Neuronal stem cell (in vitro differentiated cells): Measurements from ENCODE around the gene DCDC2C.
A peak's percentile ranks its signal among the peaks of the same experiment; 100 is the strongest.

ENCODE experiments used
- DNase-seq: peaks from one replicate; pipeline ENCODE4 v3.0.0-alpha.2; 2013; ENCODE audit warnings: low spot score
- H2AFZ ChIP-seq: one replicate; pipeline ENCODE4 v1.6.1; 2013; ENCODE audit warnings: mild to moderate bottlenecking, low read length, inconsistent platforms
- H2AK5ac ChIP-seq: 2 replicates; pipeline ENCODE4 v1.6.1; 2013; ENCODE audit warnings: low read depth, mild to moderate bottlenecking, inconsistent platforms, low read length, moderate library complexity, mixed read lengths
- H2BK120ac ChIP-seq: 2 replicates; pipeline ENCODE4 v1.6.1; 2013; ENCODE audit warnings: low read depth, mild to moderate bottlenecking, inconsistent platforms, low read length, moderate library complexity, mixed read lengths
- H2BK12ac ChIP-seq: one replicate; pipeline ENCODE4 v1.6.1; 2013; ENCODE audit warnings: low read length, inconsistent platforms
- H2BK15ac ChIP-seq: 2 replicates; pipeline ENCODE4 v1.6.1; 2013; ENCODE audit warnings: mild to moderate bottlenecking, low read length, inconsistent platforms, mixed read lengths
- H2BK5ac ChIP-seq: one replicate; pipeline ENCODE4 v1.6.1; 2013; ENCODE audit warnings: inconsistent platforms, mild to moderate bottlenecking, low read length, moderate library complexity
- H3K14ac ChIP-seq: one replicate; pipeline ENCODE4 v1.6.1; 2013; ENCODE audit warnings: low read length, inconsistent platforms
- H3K18ac ChIP-seq: 2 replicates; pipeline ENCODE4 v1.6.1; 2013; ENCODE audit warnings: low read length, inconsistent platforms
- H3K23ac ChIP-seq: 2 replicates; pipeline ENCODE4 v1.6.1; 2013; ENCODE audit warnings: low read depth, mild to moderate bottlenecking, mixed read lengths, low read length, inconsistent platforms; ENCODE audit not compliant: poor library complexity
- H3K27ac ChIP-seq: replicated peaks from 3 replicates; pipeline ENCODE4 v1.5.1; 2013; ENCODE audit warnings: low read length, inconsistent platforms
- H3K27me3 ChIP-seq, 3 experiments: 2 replicates each; pipeline ENCODE4 v1.6.1; 2013; ENCODE audit warnings: low read length in 3 of 3, mild to moderate bottlenecking in 2 of 3, inconsistent platforms in 1 of 3, low read depth in 1 of 3, mixed read lengths in 1 of 3, moderate library complexity in 1 of 3; ENCODE audit not compliant: control insufficient read depth in 3 of 3, insufficient read depth in 3 of 3
- H3K36me3 ChIP-seq, 2 donors: replicated peaks in 1 of 2; 2 replicates each; pipeline ENCODE4 v1.6.1; 2013; ENCODE audit warnings: low read length in 2 of 2; ENCODE audit not compliant: control insufficient read depth in 2 of 2, insufficient read depth in 2 of 2
- H3K4ac ChIP-seq: 2 replicates; pipeline ENCODE4 v1.6.1; 2013; ENCODE audit warnings: inconsistent platforms, mild to moderate bottlenecking, low read length, moderate library complexity
- H3K4me1 ChIP-seq, 2 donors: 1 replicate in 1 of 2; 2 replicates in 1 of 2; pipeline ENCODE4 v1.6.1; 2013; ENCODE audit warnings: low read length in 2 of 2, low read depth in 1 of 2; ENCODE audit not compliant: control insufficient read depth in 2 of 2, insufficient read depth in 1 of 2
- H3K4me2 ChIP-seq: one replicate; pipeline ENCODE4 v1.6.1; 2013; ENCODE audit warnings: mild to moderate bottlenecking, low read length, inconsistent platforms; ENCODE audit not compliant: insufficient read depth, poor library complexity, severe bottlenecking
- H3K4me3 ChIP-seq, 2 donors: 2 replicates each; pipeline ENCODE4 v1.5.1; 2013; ENCODE audit warnings: low read length in 2 of 2, mild to moderate bottlenecking in 2 of 2, inconsistent platforms in 1 of 2, moderate library complexity in 1 of 2
- H3K79me1 ChIP-seq: one replicate; pipeline ENCODE4 v1.6.1; 2013; ENCODE audit warnings: low read depth, mild to moderate bottlenecking, inconsistent platforms, low read length, moderate library complexity
- H3K9ac ChIP-seq: one replicate; pipeline ENCODE4 v1.6.1; 2013; ENCODE audit warnings: mild to moderate bottlenecking, low read depth, low read length, inconsistent platforms; ENCODE audit not compliant: poor library complexity
- H3K9me3 ChIP-seq, 2 donors: replicated peaks in 1 of 2; 2 replicates each; pipeline versions ENCODE3 to v1.6.1; 2013; ENCODE audit warnings: low read length in 2 of 2, mild to moderate bottlenecking in 2 of 2, inconsistent platforms in 1 of 2, low read depth in 1 of 2, mixed read lengths in 1 of 2, moderate library complexity in 1 of 2; ENCODE audit not compliant: control insufficient read depth in 2 of 2, insufficient read depth in 1 of 2
- H4K8ac ChIP-seq: one replicate; pipeline ENCODE4 v1.6.1; 2013; ENCODE audit warnings: low read depth, mild to moderate bottlenecking, inconsistent platforms, low read length, moderate library complexity
- H4K91ac ChIP-seq: one replicate; pipeline ENCODE4 v1.6.1; 2013; ENCODE audit warnings: low read length, low read depth, mild to moderate bottlenecking, inconsistent platforms; ENCODE audit not compliant: poor library complexity
- WGBS, 2 donors: extraction: QIAGEN DNeasy Blood & Tissue Kit; methylation state at CpG; one replicate each; pipeline ENCODE4 v1.1.7; 2013; ENCODE audit warnings: missing lambda C conversion rate in 2 of 2, mixed read lengths in 1 of 2; ENCODE audit not compliant: insufficient read length in 2 of 2, insufficient replicate concordance in 1 of 2; ENCODE audit errors: extremely low coverage in 2 of 2; 5-methylcytosine and 5-hydroxymethylcytosine counted together

Gene DCDC2C

DNA sequence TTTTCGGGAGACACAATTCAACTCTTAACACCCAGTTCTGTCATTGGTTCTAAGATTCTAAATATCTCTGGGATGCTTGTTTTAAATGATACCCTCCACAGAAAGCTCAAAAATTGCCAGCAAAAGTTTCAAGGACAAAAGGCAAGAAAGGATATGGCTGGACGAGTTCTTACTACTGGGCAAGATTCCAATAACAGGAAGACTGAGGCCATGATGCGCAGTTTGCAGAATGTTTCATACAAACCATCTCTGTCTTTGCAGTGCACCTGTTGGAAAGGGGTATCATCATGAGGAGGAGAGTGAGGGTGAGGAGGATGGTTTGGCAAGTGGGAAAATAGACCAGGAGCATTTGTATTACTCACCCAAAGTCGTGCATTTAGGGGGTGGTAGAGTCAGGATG, 172.8 kb downstream of the DCDC2C start:
- Histone ChIP-seq H2BK5ac (no peak overlapping the region), H2BK15ac (no peak overlapping the region), H2BK12ac (no peak overlapping the region), H3K4me3 (no peak overlapping the region), H3K9me3 (peaks cover 0 to 2% of the 10 kb centered on the region in 2 donors), H3K18ac (no peak overlapping the region), H3K14ac (no peak overlapping the region), H4K91ac (no peak overlapping the region), H3K4me2 (no peak overlapping the region), H3K27me3 (no peaks in the 10 kb centered on the region), H3K36me3 (no peaks in the 10 kb centered on the region), H2AFZ (no peak overlapping the region), H3K9ac (no peak overlapping the region), H3K4me1 (no peaks in the 10 kb centered on the region), H3K4ac (no peak overlapping the region), H3K27ac (no peak overlapping the region), H2AK5ac (no peak overlapping the region), H3K79me1 (no peaks in the 10 kb centered on the region), H4K8ac (no peak overlapping the region), H3K23ac (no peak overlapping the region), H2BK120ac (no peak overlapping the region)
- WGBS, 2 donors: no CpG with 5 or more reads among the region's 4 CpGs
- DNase-seq: no peak

DNA sequence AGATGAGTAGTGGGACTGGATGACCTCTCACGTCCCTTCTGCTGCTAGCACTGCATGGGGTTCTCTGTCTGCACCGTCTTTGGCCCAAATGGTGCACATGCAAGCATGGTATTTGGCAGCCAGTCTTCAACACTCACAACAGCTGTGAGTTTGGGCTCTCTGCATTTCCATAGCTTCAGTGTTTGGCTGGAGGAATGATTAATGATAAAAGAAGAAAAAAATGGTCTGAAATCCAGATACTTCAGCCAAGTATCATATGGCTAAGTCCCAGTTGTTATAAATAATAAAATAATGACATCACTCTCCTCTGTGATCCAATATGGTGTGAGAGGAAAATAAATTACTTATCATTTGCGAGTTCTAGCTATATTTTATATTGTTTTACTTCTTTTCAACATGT, 173.3 kb downstream of the DCDC2C start:
- no peak overlapping the region for H3K27ac ChIP-seq
- no peak overlapping the region for H2AK5ac ChIP-seq
- no CpG with 5 or more reads among the region's 3 CpGs for WGBS, 2 donors
- H3K79me1 ChIP-seq: no peaks in the 10 kb centered on the region
- DNase-seq: no peak
- no peak overlapping the region for H3K4me3 ChIP-seq
- H3K4me1 ChIP-seq: no peaks in the 10 kb centered on the region
- no peak overlapping the region for H3K4me2 ChIP-seq
- no peak overlapping the region for H4K8ac ChIP-seq
- H3K9me3 ChIP-seq: peaks cover 0 to 3% of the 10 kb centered on the region in 2 donors
- no peak overlapping the region for H4K91ac ChIP-seq
- no peak overlapping the region for H2AFZ ChIP-seq
- H3K27me3 ChIP-seq: no peaks in the 10 kb centered on the region
- H2BK5ac ChIP-seq: no peak overlapping the region
- H2BK12ac ChIP-seq: no peak overlapping the region
- no peak overlapping the region for H3K18ac ChIP-seq
- H3K14ac ChIP-seq: no peak overlapping the region
- no peak overlapping the region for H2BK120ac ChIP-seq
- no peak overlapping the region for H3K9ac ChIP-seq
- H3K36me3 ChIP-seq: no peaks in the 10 kb centered on the region
- no peak overlapping the region for H3K4ac ChIP-seq
- no peak overlapping the region for H2BK15ac ChIP-seq
- H3K23ac ChIP-seq: no peak overlapping the region

DNA sequence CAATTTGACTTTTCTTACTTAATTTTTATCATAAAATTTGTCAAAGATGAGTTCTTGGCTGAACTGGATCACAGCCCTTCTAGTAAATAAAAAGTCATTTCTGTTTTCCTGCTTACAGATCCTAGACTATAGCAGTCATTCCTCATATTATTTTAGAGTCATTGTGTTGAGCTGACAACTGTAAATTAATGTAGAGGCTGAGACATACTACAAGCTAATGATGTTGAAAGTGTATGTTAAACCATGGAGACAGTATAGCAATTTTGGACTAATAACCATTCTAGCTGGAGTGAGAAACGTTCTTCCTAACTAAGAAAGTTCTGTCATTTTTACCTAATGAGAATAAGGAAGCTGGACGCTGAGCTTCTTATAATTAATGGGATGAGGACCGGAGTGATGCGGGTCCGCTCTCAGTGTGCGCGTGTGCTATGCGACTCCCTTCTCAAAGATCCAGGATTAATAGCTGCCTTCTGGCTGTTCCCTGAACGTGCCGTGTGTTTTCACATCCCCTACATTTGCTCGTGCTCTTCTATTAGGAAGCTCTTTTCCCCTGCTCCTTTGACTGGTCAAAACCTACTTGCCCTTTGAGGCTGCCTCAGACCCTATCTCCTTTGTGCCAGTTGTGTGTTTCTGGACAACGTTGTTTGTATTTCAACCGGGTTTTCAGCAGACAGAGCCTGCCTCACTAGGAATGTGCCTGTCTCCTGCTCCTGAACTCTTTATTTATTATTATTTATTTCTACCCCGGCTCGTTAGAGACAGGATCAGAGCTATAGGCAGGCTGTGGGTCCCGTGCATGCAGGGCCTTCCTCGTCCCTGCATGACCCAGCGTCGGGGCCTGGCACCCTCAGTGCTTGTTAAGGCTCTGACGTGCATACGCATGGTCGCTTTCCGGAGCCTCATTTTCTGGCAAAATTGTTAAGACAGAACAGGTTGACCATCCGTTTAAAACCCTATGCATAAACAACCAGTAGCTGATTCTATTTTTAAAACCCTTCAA, 182.6 kb downstream of the DCDC2C start:
- H3K14ac ChIP-seq: peak overlapping the region; percentile 11
- H2BK12ac ChIP-seq: no peak overlapping the region
- H3K79me1 ChIP-seq: no peaks in the 10 kb centered on the region
- no peak for DNase-seq
- H2BK15ac ChIP-seq: no peak overlapping the region
- H3K18ac ChIP-seq: peak overlapping the region; percentile 33
- no peak overlapping the region for H2BK5ac ChIP-seq
- no CpG with 5 or more reads among the region's 24 CpGs for WGBS, 2 donors
- no peak overlapping the region for H3K23ac ChIP-seq
- no peaks in the 10 kb centered on the region for H3K27me3 ChIP-seq
- no peak overlapping the region for H3K4ac ChIP-seq
- H3K4me2 ChIP-seq: no peak overlapping the region
- no peak overlapping the region for H2BK120ac ChIP-seq
- H2AK5ac ChIP-seq: no peak overlapping the region
- H3K36me3 ChIP-seq: no peaks in the 10 kb centered on the region
- peaks cover 0 to 7% of the 10 kb centered on the region in 2 donors for H3K9me3 ChIP-seq
- H3K4me3 ChIP-seq: no peak overlapping the region
- H2AFZ ChIP-seq: no peak overlapping the region
- H4K8ac ChIP-seq: no peak overlapping the region
- H3K4me1 ChIP-seq: no peaks in the 10 kb centered on the region
- no peak overlapping the region for H3K9ac ChIP-seq
- no peak overlapping the region for H3K27ac ChIP-seq
- H4K91ac ChIP-seq: no peak overlapping the region

DNA sequence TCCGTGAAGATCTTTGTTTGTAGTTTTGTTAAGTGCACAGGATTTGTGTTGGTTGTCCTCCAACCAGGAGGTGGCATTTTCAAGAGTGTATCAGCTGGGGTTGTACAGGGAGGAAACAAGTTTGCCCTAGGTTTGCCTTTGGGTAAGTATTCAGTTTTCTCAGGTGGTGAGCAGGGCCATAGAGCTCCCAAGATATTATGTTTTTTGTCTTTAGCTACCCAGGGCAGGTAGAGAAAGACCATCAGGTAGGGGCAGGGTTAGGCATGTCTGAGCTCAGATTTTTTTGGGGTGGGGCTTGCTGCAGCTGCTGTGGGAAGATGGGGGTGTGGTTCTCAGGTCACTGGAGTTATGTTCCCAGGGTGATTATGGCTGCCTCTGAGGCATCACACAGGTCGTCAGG, 191.6 kb downstream of the DCDC2C start:
- Histone ChIP-seq H2AFZ (no peak overlapping the region), H3K23ac (no peak overlapping the region), H3K9ac (no peak overlapping the region), H2BK120ac (no peak overlapping the region), H3K4me2 (no peak overlapping the region), H4K91ac (no peak overlapping the region), H3K27me3 (no peaks in the 10 kb centered on the region), H3K18ac (no peak overlapping the region), H3K79me1 (no peaks in the 10 kb centered on the region), H3K9me3 (no peaks in the 10 kb centered on the region), H3K14ac (no peak overlapping the region), H3K4ac (no peak overlapping the region), H3K4me1 (peaks cover 0 to 2% of the 10 kb centered on the region in 2 donors), H3K4me3 (no peak overlapping the region), H3K27ac (no peak overlapping the region), H4K8ac (no peak overlapping the region), H2BK12ac (no peak overlapping the region), H2AK5ac (no peak overlapping the region), H3K36me3 (no peaks in the 10 kb centered on the region), H2BK15ac (no peak overlapping the region), H2BK5ac (no peak overlapping the region)
- DNase-seq: no peak
- WGBS, 2 donors: no CpG with 5 or more reads among the region's 2 CpGs
